ENCODE results near the gene TRAPPC3L. TPM values are rescaled to one million over a fixed set of nuclear protein-coding genes. Genes with fewer than 3 reads are reported as not detected.

The TRAPPC3L gene
- total RNA-seq, 1 experiment from 2014 or later, result not detected

GRCh38 chr6:116467514-116467913 is 78.0 kb downstream of the TRAPPC3L start:
- H4K8ac ChIP-seq (replicated peaks; ENCODE audit: insufficient read length, low read depth, low read length), result no peak overlapping the region
- no peak overlapping the region for H2AFZ ChIP-seq (ENCODE audit: low read length)
- Mint-ChIP-seq H3K4me1 (peaks cover 14 to 20% of the 10 kb centered on the region in 2 experiments), H3K36me3 (ENCODE audit: insufficient read depth in 1 of 3, low read depth in 3 of 3) (no peaks in the 10 kb centered on the region), H3K4me3 (no peak overlapping the region), H3K27ac (no peak overlapping the region), H3K27me3 (ENCODE audit: low read depth) (peaks cover 15% of the 10 kb centered on the region), H3K9me3 (no peaks in the 10 kb centered on the region)
- TF ChIP-seq CTCF (conservative IDR thresholded peaks at IDR 0.05), result no peak
- no peaks in the 10 kb centered on the region for H3K79me2 ChIP-seq (ENCODE audit: insufficient read depth, low read length)
- no peak overlapping the region for H2BK120ac ChIP-seq (ENCODE audit: low read depth, low read length, poor library complexity, severe bottlenecking)
- no peak overlapping the region for H3K27ac ChIP-seq (ENCODE audit: insufficient read length, low read depth, low read length)
- no peaks in the 10 kb centered on the region for H3K9me3 ChIP-seq (ENCODE audit: control insufficient read depth, low read depth, low read length)
- no peak overlapping the region for H4K5ac ChIP-seq (ENCODE audit: insufficient read length, low read depth, low read length)
- H4K91ac ChIP-seq (ENCODE audit: insufficient read length, low read depth, low read length), result no peak overlapping the region
- no peak overlapping the region for H2BK5ac ChIP-seq (ENCODE audit: insufficient read length, low read length)
- H3K18ac ChIP-seq (ENCODE audit: insufficient read length, low read depth, low read length), result no peak overlapping the region
- no peak overlapping the region for H2BK12ac ChIP-seq (ENCODE audit: insufficient read length, low read depth, low read length)
- no peaks in the 10 kb centered on the region; the same call in 1 of the 2 replicates for H3K27me3 ChIP-seq (ENCODE audit: insufficient read depth, low read length)
- no peak overlapping the region for H3T11ph ChIP-seq (ENCODE audit: low read length)
- peaks cover 2% of the 10 kb centered on the region; the same call in 1 of the 2 replicates for H3K4me1 ChIP-seq (ENCODE audit: insufficient read depth, low read length)
- H2AK5ac ChIP-seq (ENCODE audit: insufficient read length, low read length), result no peak overlapping the region
- H2BK20ac ChIP-seq (ENCODE audit: low read depth, low read length, poor library complexity, severe bottlenecking), result no peak overlapping the region
- no peaks in the 10 kb centered on the region for H4K20me1 ChIP-seq (ENCODE audit: control insufficient read depth, insufficient read depth, insufficient read length)
- H3K9ac ChIP-seq (ENCODE audit: extremely low read depth, insufficient read length, low read length), result no peak overlapping the region
- no peaks in the 10 kb centered on the region for H3K23me2 ChIP-seq (ENCODE audit: insufficient read length, low read depth, low read length, poor library complexity, severe bottlenecking)
- no peak overlapping the region for H2BK15ac ChIP-seq (ENCODE audit: low read depth, low read length)
- H3K23ac ChIP-seq (ENCODE audit: insufficient read length, low read depth, low read length), result no peak overlapping the region
- no peak overlapping the region for H3K56ac ChIP-seq (ENCODE audit: insufficient read length, low read depth, low read length)
- no peaks in the 10 kb centered on the region for H3K79me1 ChIP-seq (ENCODE audit: insufficient read depth, low read depth, low read length, poor library complexity, severe bottlenecking)
- H3K14ac ChIP-seq (ENCODE audit: insufficient read depth, low read length), result no peak overlapping the region
- DNase-seq, result no peak
- H3K4ac ChIP-seq (ENCODE audit: low read depth, low read length), result no peak overlapping the region
- no peak overlapping the region for H3K4me2 ChIP-seq (ENCODE audit: insufficient read depth, insufficient read length, low read length)

All from H9 (cell line).